ENCODE measurements around the gene FBXO42. TPM values are rescaled to one million over a fixed set of nuclear protein-coding genes. Genes with fewer than 3 reads are reported as not detected.

Gene FBXO42
- total and polyA plus RNA-seq, 9 of the 15 experiments (the other 6 are each of a cell fraction or from before 2014, with no cell fraction given), result 7.2 to 24.8 (median 17.4) TPM

DNA sequence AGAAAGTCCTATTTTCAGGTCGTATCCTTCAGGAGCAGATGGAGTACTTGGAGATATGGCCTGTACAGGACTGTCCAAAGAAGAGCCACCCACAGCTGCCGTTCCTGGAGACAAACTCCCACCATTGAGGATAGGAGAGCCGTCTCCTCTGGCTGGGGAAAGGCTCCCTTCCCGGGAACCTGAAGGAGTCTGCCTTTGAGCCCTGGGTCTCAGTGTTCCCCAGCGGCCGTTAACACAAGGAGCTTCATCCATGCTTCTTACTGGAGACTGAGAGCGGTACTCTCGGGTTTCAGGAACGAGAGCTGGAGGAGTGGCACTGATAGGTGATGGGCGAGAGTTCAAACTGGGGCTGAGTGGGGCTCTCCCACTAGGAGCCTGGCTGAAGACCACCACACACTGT lies 100.9 kb downstream of the FBXO42 start:
- Histone ChIP-seq H3K9me3 (replicated peaks; ENCODE audit: control insufficient read depth, insufficient read depth, low read depth, low read length) (no peaks in the 10 kb centered on the region), H3K27me3 (ENCODE audit: control insufficient read depth in 2 of 2, insufficient read depth in 2 of 2, low read length in 2 of 2) (no peaks in the 10 kb centered on the region), H3K27ac (ENCODE audit: extremely low read depth, low read depth, low read length) (no peak overlapping the region), H4K20me1 (replicated peaks; ENCODE audit: control insufficient read depth, insufficient read depth, low read length) (no peaks in the 10 kb centered on the region), H3K9ac (ENCODE audit: insufficient read depth in 1 of 2, low read depth in 2 of 2, low read length in 2 of 2) (no peak overlapping the region), H3K4me2 (ENCODE audit: insufficient read depth, low read length) (no peak overlapping the region), H2AFZ (ENCODE audit: low read depth, low read length) (no peak overlapping the region), H3K79me2 (ENCODE audit: control insufficient read depth, insufficient read depth, low read length) (peaks cover 6% of the 10 kb centered on the region; the same call in 1 of the 3 replicates), H3K4me1 (replicated peaks in 1 of 2; ENCODE audit: control insufficient read depth in 2 of 2, insufficient read depth in 2 of 2, low read length in 2 of 2) (peaks cover 8 to 32% of the 10 kb centered on the region in 2 experiments), H3K9me1 (ENCODE audit: control insufficient read depth, insufficient read depth, low read length) (peaks cover 7% of the 10 kb centered on the region), H3K4me3 (no peak overlapping the region), H3K36me3 (ENCODE audit: control insufficient read depth, insufficient read depth, low read length) (peaks cover 86% of the 10 kb centered on the region)
- in situ Hi-C loops (cut with MboI), result no loop called here
- DNase-seq (ENCODE audit: extremely low read depth in 1 of 4, low spot score in 3 of 4) (no peak), ATAC-seq (no peak), FAIRE-seq (no peak)
- ChIA-PET POLR2A (interaction anchor here (1.0 to 1.7 kb wide), 2 partner anchors 12 to 14 kb away, joined by 4 to 7 read pairs; partner anchors contain the start of gene CPLANE2), CTCF (ENCODE audit: low intra/inter-chr PET ratio) (no interaction called here)
- no TSS peak for BruUV-seq (replicated peaks)
- intact Hi-C loops (cut with micrococcal nuclease), result no loop called here
- TF ChIP-seq GABPB1 (CRISPR knock-in tag; IDR thresholded peaks at IDR 0.05) (no peak), ZNF584 (CRISPR knock-in tag; IDR thresholded peaks at IDR 0.05; ENCODE audit: low read depth) (no peak), ZNF398 (CRISPR knock-in tag; IDR thresholded peaks at IDR 0.05) (no peak), MAX (CRISPR knock-in tag; IDR thresholded peaks at IDR 0.05) (no peak), CHD2 (IDR thresholded peaks at IDR 0.05; ENCODE audit: low read depth, low read length) (no peak), LCOR (CRISPR knock-in tag; IDR thresholded peaks at IDR 0.05) (no peak), MTA3 (IDR thresholded peaks at IDR 0.05; ENCODE audit: borderline replicate concordance) (no peak), NR2C2 (CRISPR knock-in tag; IDR thresholded peaks at IDR 0.05) (no peak), NR2C2 (tag; IDR thresholded peaks at IDR 0.05) (no peak)
- WGBS (ENCODE audit: insufficient coverage, low coverage, missing lambda C conversion rate), result 95% methylated on average over 10 of the region's 10 CpGs

Data from K562 (cell line).